ENCODE results near the gene NKAIN2.
"Not testable (repeated sequence)": the region's sequence is repeated elsewhere in the genome, so short reads cannot be mapped to it uniquely, and the experiment has no call there.

NKAIN2 gene

DNA sequence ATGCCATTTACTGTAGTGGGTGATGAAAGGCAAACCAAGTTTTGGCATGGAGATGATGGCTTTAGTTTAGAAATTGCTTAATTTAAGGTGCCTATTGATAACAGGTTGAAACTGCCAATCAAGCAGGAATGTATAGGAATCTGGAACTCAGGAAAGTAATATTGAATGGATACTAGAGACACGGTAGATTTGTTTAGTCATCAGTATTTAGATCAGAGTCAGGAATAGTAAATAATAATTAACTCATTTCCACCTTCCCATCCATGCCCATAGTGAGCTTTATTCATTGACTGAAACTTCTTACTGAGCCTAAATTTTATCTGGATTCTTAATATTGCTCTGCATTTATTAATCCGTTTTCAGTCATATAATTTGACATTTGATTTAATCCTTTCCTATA lies 500.3 kb downstream of the NKAIN2 start:
- DNase-seq, result no peak

DNA sequence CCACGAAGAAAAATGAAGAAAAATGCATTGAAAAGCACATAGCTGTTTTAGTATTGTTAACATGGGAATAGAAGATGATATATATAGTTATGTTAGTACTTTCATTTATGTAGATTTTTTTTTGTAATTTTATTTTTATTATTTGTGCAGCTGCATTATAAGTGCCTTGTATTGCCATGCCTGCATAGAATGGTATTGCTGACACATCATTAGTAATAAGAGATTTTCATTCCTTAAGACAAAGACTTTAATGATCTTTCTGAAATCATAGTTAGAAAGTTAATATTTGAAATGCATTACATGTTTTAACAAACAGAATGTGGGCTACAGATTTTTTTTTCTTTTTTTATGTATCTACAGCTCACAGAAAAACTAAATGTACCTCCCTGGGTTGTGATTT lies 506.5 kb downstream of the NKAIN2 start:
- DNase-seq, result no peak

GRCh38 chr6:124319410-124319809 lies 515.7 kb downstream of the NKAIN2 start:
- DNase-seq, result no peak

GRCh38 chr6:124324237-124324636 lies 520.6 kb downstream of the NKAIN2 start:
- DNase-seq, result no peak

- DNase-seq, result no peak
Observed at GRCh38 chr6:124330197-124330596, 526.5 kb downstream of the NKAIN2 start.

DNA sequence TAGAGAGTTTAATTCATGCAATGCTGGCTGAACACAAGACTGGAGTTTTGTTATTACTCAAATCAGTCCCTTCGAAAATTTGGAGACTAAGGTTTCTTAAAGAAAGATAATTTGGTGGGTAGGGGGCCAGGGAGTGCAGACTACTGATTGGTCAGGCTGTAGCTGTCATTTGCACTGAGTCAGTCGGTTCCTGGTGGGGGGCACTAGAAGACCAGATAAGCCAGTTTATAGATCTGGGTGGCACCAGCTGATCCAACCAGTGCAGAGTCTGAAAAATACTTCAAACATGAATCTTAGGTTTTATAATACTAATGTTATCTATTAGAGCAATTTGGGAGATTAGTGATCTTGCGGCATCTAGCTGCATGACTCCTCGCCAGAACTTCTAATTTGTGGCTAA lies 530.7 kb downstream of the NKAIN2 start:
- DNase-seq, result no peak

- no peak for DNase-seq
Observed at GRCh38 chr6:124339610-124340334, 536.1 kb downstream of the NKAIN2 start.

DNA sequence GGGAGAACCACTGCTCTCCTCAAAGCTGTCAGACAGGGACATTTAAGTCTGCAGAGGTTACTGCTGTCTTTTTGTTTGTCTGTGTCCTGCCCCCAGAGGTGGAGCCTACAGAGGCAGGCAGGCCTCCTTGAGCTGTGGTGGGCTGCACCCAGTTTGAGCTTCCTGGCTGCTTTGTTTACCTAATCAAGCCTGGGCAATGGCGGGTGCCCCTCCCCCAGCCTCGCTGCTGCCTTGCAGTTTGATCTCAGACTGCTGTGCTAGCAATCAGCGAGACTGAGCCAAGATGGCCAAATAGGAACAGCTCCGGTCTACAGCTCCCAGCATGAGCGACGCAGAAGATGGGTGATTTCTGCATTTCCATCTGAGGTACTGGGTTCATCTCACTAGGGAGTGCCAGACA lies 544.7 kb downstream of the NKAIN2 start:
- not testable (repeated sequence) for DNase-seq

DNA sequence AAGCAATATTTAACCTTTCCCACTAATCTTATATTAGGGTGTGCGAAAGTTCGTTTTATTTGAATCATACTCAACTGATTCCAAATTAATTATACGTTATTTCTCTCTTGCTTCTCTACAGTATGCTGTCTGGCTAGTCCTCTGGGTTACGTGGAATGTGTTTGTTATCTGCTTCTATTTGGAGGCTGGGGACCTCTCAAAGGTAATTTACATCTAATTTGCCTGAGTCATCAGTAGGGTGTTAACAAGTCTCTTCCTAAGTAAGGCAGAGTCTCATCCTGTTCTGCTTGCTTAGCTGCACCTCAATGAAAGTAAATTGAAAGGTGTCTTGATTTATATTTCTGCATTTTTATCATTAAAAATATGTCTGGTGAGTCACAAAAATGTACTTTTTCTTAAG lies 551.5 kb downstream of the NKAIN2 start:
- no peak for DNase-seq

- no peak for DNase-seq
Observed at GRCh38 chr6:124356276-124356810, 552.7 kb downstream of the NKAIN2 start.

DNA sequence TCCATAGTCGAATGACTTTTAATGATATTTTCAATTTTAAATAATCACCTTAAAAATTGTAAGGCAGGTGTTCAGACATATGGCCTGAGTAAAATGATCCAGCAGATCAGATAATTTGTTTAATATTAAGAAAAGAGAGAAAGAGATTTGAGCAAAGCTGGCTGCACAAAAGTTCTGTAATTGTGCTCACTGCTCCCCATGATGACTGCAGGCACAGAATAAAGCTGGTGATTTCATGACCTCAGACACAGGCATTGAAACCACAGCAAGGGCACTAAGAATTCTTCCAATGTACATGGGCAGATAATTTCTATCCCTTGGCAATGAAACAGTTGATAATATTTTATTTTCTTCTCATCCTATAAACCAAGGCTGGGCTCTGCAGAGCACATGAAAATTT lies 553.1 kb downstream of the NKAIN2 start:
- no peak for DNase-seq

DNA sequence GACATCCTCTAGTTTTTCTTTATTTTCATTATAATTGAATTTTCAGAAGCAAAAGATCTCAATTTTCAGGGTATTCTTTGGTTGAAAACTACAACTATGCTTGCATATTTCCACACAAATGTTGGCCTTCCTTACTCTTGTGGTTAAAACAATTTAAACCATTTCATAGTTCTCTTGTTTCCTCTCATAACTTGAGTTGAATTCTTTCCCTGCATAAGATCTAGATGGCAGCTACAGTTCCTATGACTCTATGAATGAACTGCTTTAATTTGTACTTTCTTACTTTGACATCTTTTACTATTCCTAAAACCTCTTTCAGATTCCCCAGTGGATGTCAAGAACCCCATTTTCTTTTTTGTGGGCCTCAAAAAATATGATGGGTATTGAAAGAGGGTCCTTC lies 564.5 kb downstream of the NKAIN2 start:
- DNase-seq, result no peak

GRCh38 chr6:124371974-124372475 lies 568.4 kb downstream of the NKAIN2 start:
- no peak for DNase-seq

GRCh38 chr6:124373386-124373785 lies 569.7 kb downstream of the NKAIN2 start:
- no peak for DNase-seq

DNA sequence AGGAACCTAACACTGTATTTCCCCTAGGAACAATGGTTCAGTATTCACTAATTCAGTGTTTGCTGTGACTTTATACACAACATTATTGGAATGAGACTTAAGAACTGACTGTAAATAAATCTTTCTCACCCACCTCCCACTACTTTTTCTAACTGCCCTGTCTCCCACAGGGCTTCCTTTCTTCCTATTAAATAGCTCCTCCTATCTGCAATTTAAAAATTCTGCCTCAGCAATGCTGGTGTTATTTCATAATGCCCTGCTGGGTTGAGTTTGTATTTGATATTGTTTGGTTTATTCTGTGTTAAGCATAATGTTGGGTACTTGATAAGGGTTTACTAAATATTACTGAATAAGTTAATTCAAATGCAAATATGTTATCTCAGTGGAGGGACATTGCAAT lies 585.5 kb downstream of the NKAIN2 start:
- DNase-seq, result no peak

GRCh38 chr6:124393536-124393935 lies 589.9 kb downstream of the NKAIN2 start:
- no peak for DNase-seq

- DNase-seq, result no peak
Observed at GRCh38 chr6:124396361-124396760, 592.7 kb downstream of the NKAIN2 start.

DNA sequence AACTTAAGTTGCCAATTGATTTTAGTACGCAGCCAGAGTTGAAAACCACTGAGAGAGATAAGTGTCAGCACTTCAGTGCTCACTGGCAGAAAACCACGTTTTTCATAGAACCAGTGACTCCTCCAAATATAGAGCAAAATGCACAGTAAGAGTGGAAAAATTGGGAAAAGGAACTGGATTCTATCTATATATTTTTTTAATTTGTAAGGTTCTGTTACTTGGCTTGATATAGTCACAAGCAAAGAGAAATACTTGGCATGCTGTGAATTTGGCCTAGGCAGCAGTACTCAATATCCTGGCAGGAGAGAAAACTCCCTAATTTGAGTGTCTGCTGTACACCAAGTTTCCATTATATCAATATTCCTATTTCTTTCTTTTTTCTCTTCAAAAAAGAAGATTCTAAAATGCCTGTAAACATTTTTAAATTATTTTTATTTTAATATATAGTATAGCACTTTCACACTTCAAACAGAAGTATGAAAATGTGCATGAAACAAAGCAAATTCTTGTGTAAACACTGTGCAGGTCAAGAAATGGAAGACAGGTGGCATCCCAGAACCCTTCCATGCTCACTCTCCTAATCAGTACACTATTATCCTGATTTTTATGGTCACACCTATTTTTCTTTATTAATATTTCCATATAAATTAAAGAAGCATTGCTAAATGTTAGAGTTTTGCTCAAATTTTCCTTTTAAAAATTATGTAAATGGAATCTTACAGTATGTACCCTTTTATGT lies 596.8 kb downstream of the NKAIN2 start:
- no peak for DNase-seq

DNA sequence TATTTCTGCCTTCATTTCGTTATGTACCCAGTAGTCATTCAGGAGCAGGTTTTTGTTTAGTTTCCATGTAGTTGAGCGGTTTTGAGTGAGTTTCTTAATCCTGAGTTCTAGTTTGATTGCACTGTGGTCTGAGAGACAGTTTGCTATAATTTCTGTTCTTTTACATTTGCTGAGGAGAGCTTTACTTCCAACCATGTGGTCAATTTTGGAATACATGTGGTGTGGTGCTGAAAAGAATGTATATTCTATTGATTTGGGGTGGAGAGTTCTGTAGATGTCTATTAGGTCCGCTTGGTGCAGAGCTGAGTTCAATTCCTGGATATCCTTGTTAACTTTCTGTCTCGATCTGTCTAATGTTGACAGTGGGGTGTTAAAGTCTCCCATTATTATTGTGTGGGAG lies 606.8 kb downstream of the NKAIN2 start:
- not testable (repeated sequence) for DNase-seq

DNA sequence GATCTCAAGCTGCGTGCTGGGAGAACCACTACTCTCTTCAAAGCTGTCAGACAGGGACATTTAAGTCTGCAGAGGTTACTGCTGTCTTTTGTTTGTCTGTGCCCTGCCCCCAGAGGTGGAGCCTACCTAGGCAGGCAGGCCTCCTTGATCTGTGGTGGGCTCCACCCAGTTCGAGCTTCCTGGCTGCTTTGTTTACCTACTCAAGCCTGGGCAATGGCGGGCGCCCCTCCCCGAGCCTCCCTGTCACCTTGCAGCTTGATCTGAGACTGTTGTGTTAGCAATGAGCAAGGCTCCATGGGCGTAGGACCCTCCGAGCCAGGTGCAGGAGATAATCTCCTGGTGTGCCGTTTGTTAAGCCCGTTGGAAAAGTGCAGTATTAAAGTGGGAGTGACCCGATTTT lies 609.0 kb downstream of the NKAIN2 start:
- not testable (repeated sequence) for DNase-seq

- DNase-seq, result no peak
Observed at GRCh38 chr6:124420116-124420840, 616.6 kb downstream of the NKAIN2 start.

GRCh38 chr6:124423621-124424020 lies 620.0 kb downstream of the NKAIN2 start:
- no peak for DNase-seq
